ENCODE measurements around the gene PLXNA3.

DNA sequence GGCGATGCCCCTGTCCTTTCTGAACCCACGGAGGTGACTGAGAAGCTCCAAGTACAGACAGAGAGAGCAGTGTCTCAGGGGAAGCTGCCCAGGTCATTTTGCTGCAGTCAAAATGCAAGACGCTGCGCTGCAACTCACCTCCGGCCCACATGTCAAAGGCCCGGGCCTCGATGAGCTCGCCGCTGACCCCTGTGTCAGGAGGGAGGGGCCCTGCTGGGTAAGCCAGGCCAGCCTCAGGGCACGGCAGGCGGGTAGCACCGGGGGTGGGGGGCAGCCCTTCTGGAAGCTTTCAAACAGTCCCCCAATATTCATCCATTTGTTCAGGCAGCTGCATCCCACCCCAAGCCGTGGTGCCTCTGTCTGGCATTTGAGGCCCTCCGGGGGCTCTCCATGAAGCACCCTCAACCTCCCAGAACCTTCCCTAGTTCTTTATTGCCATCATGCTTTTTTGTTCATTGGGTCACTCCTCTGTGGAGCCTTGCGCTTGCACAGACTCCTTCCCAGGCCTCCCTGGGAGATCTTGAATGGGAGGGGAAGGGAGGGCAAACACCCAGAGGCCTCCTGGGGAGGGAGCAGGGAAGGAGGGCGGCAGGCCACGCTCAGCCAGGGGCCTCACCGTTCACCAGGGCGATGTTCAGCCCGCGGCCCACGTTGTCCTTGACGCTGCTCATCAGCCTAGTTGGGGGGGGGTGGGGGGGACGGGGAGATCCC is 49.7 kb downstream of the PLXNA3 start:
- TF ChIP-seq CTCF (IDR thresholded peaks at IDR 0.05) (no peak), POLR2AphosphoS5 (IDR thresholded peaks at IDR 0.05) (no peak), EP300 (IDR thresholded peaks at IDR 0.05) (no peak), POLR2A (IDR thresholded peaks at IDR 0.05) (no peak)
